ENCODE results near the gene CD55.

CD55 gene

GRCh38 chr1:207402744-207403143 is 81.3 kb downstream of the CD55 start:
- Histone ChIP-seq H3K4me3 (ENCODE audit: low read length) (no peak overlapping the region), H3K79me2 (ENCODE audit: low read length) (no peaks in the 10 kb centered on the region), H3F3A (ENCODE audit: insufficient read depth, low read length) (no peaks in the 10 kb centered on the region), H3K9me2 (replicated peaks; ENCODE audit: insufficient read depth, low read length) (no peaks in the 10 kb centered on the region), H3K9ac (ENCODE audit: low read length) (no peak overlapping the region), H4K20me1 (ENCODE audit: insufficient read depth, low read length) (no peaks in the 10 kb centered on the region), H3K9me3 (replicated peaks; ENCODE audit: insufficient read depth, low read length) (no peaks in the 10 kb centered on the region), H3K4me1 (ENCODE audit: low read length) (no peaks in the 10 kb centered on the region), H3K27me3 (replicated peaks; ENCODE audit: insufficient read depth, low read length) (no peaks in the 10 kb centered on the region), H3K4me2 (ENCODE audit: low read depth, low read length) (no peak overlapping the region), H3K36me3 (replicated peaks; ENCODE audit: insufficient read depth, low read length) (no peaks in the 10 kb centered on the region), H2AFZ (ENCODE audit: low read length) (no peak overlapping the region), H3K27ac (ENCODE audit: low read length) (no peak overlapping the region)
- TF ChIP-seq EZH2 (optimal IDR thresholded peaks at IDR 0.05; ENCODE audit: low read depth, low read length): no peak
- no peak for TF ChIP-seq EZH2phosphoT487 (IDR thresholded peaks at IDR 0.05; ENCODE audit: low read length)
- no peak for TF ChIP-seq CTCF (IDR thresholded peaks at IDR 0.05; ENCODE audit: low read length)
- DNase-seq: no peak

GRCh38 chr1:207404849-207405525 is 83.5 kb downstream of the CD55 start:
- no peaks in the 10 kb centered on the region for H3K9me3 ChIP-seq (replicated peaks; ENCODE audit: insufficient read depth, low read length)
- H3K4me1 ChIP-seq (ENCODE audit: low read length): no peaks in the 10 kb centered on the region
- no peaks in the 10 kb centered on the region for H3K9me2 ChIP-seq (replicated peaks; ENCODE audit: insufficient read depth, low read length)
- H3F3A ChIP-seq (ENCODE audit: insufficient read depth, low read length): no peaks in the 10 kb centered on the region
- H3K27me3 ChIP-seq (replicated peaks; ENCODE audit: insufficient read depth, low read length): no peaks in the 10 kb centered on the region
- TF ChIP-seq EZH2 (optimal IDR thresholded peaks at IDR 0.05; ENCODE audit: low read depth, low read length) (no peak), EZH2phosphoT487 (IDR thresholded peaks at IDR 0.05; ENCODE audit: low read length) (no peak), CTCF (IDR thresholded peaks at IDR 0.05; ENCODE audit: low read length) (peak; percentile 91)
- H3K9ac ChIP-seq (ENCODE audit: low read length): no peak overlapping the region
- H3K36me3 ChIP-seq (replicated peaks; ENCODE audit: insufficient read depth, low read length): no peaks in the 10 kb centered on the region
- no peak overlapping the region for H2AFZ ChIP-seq (ENCODE audit: low read length)
- no peak overlapping the region for H3K4me3 ChIP-seq (ENCODE audit: low read length)
- no peak overlapping the region for H3K27ac ChIP-seq (ENCODE audit: low read length)
- H3K79me2 ChIP-seq (ENCODE audit: low read length): no peaks in the 10 kb centered on the region
- peak; percentile 85 for DNase-seq
- H3K4me2 ChIP-seq (ENCODE audit: low read depth, low read length): no peak overlapping the region
- no peaks in the 10 kb centered on the region for H4K20me1 ChIP-seq (ENCODE audit: insufficient read depth, low read length)

GRCh38 chr1:207405814-207406213 is 84.3 kb downstream of the CD55 start:
- Histone ChIP-seq H3K4me2 (ENCODE audit: low read depth, low read length) (no peak overlapping the region), H3K9me2 (replicated peaks; ENCODE audit: insufficient read depth, low read length) (no peaks in the 10 kb centered on the region), H3K36me3 (replicated peaks; ENCODE audit: insufficient read depth, low read length) (no peaks in the 10 kb centered on the region), H3K27me3 (replicated peaks; ENCODE audit: insufficient read depth, low read length) (no peaks in the 10 kb centered on the region), H3K4me3 (ENCODE audit: low read length) (no peak overlapping the region), H3K9me3 (replicated peaks; ENCODE audit: insufficient read depth, low read length) (no peaks in the 10 kb centered on the region), H3K4me1 (ENCODE audit: low read length) (no peaks in the 10 kb centered on the region), H2AFZ (ENCODE audit: low read length) (no peak overlapping the region), H3K27ac (ENCODE audit: low read length) (no peak overlapping the region), H3K79me2 (ENCODE audit: low read length) (no peaks in the 10 kb centered on the region), H3K9ac (ENCODE audit: low read length) (no peak overlapping the region), H4K20me1 (ENCODE audit: insufficient read depth, low read length) (no peaks in the 10 kb centered on the region), H3F3A (ENCODE audit: insufficient read depth, low read length) (no peaks in the 10 kb centered on the region)
- no peak for TF ChIP-seq EZH2 (optimal IDR thresholded peaks at IDR 0.05; ENCODE audit: low read depth, low read length)
- no peak for TF ChIP-seq CTCF (IDR thresholded peaks at IDR 0.05; ENCODE audit: low read length)
- TF ChIP-seq EZH2phosphoT487 (IDR thresholded peaks at IDR 0.05; ENCODE audit: low read length): no peak
- DNase-seq: no peak
